NCI-H2227 (cell line): ENCODE data around the gene STOML1.

Experiments
- DNase-seq: peaks from one replicate; lab custom pipeline; 2025; ENCODE audit not compliant: unreplicated experiment; lab: John Stamatoyannopoulos, UW

Gene STOML1

GRCh38 chr15:74022706-74023470, 30.8 kb upstream of the STOML1 start:
- DNase-seq, result no peak

DNA sequence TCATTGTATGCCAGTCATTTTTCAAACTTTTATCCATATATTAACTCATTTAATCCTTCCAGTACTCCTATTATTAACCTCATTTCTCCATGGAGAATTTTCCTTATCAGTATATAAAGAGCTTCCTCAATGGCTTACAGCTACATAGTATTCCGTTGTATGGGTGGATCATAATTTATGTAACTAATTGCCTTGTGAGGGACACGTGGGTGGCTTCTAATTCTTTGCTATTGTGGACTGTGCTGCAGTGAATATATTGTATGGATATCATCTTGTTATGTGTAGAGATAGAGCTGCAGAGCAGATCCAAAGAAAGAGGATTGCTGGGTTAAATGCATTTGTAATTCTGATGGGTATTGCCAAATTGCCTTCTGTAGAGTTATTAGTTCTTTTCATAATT, 27.6 kb upstream of the STOML1 start:
- DNase-seq, result no peak

GRCh38 chr15:74013374-74013894, 21.3 kb upstream of the STOML1 start:
- DNase-seq, result no peak

DNA sequence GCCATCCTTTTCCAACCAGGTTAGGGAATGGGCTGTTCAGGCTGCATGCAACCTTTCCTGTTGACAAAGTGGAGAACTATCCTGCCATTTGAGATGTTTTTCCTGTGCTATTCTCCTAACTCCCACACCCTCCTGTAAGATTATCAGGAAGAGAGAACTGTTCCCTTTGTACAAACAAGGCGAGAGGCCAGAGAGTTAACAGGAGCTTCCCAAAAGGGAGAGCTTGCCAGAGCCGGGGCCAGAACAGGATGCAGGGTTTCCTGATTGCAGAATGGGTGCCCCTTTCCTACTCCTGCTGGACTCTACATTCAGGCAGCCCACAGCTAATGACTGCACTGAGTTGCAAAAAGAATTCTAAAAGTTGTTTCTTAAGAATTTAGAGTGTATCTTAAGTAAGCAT, 19.5 kb upstream of the STOML1 start:
- DNase-seq, result no peak

DNA sequence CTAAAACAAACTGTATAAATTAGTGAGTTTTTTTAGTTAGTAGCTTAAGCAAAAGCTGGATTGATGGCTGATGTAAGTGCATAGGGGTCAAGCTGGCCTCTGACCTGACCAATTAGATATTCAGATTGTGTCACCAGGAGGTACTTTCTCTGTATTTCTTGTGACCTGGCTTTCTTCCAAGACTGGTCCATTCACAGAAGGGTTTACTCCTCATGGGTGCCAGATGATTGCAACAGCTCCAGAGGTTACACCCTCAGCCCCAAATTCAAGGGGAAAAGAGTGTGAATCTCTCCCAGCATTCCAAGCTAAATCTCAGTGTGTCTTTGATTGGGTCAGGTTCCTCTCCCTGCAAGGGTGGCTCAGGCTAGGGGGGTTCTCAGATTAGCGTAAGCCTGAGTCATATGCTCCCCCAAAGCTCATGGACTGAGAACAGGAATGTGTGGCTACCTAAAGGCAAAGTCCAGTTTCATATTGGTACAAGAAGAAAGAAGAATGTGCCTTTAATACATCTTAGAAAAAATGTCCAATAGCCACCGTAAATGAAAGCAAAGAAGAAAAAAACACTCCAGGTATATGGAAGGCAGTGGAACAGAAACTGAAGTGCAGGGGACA, 18.9 kb upstream of the STOML1 start:
- DNase-seq, result no peak

DNA sequence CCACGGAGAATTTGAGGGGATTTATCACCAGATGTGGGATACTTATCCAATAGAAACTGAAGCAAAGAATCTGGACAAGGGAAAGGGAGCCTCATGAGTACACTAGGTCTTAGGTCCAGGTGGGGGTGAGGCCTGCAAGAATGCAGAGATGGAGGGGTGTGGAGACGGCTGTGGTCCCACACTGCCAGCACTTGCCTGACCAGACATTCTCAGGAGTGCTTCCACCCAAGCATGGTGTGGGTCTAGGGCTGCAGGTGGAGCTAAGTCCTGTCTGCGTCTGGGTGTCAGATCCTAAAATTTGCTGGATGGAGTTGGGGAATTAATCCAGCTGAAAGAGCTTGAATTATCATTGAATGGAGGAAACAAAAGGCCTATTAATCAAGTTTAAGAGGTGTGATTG, 16.8 kb upstream of the STOML1 start:
- DNase-seq, result no peak

- DNase-seq, result no peak
These were observed 15.8 kb upstream of the STOML1 start for GRCh38 chr15:74007820-74008371.

DNA sequence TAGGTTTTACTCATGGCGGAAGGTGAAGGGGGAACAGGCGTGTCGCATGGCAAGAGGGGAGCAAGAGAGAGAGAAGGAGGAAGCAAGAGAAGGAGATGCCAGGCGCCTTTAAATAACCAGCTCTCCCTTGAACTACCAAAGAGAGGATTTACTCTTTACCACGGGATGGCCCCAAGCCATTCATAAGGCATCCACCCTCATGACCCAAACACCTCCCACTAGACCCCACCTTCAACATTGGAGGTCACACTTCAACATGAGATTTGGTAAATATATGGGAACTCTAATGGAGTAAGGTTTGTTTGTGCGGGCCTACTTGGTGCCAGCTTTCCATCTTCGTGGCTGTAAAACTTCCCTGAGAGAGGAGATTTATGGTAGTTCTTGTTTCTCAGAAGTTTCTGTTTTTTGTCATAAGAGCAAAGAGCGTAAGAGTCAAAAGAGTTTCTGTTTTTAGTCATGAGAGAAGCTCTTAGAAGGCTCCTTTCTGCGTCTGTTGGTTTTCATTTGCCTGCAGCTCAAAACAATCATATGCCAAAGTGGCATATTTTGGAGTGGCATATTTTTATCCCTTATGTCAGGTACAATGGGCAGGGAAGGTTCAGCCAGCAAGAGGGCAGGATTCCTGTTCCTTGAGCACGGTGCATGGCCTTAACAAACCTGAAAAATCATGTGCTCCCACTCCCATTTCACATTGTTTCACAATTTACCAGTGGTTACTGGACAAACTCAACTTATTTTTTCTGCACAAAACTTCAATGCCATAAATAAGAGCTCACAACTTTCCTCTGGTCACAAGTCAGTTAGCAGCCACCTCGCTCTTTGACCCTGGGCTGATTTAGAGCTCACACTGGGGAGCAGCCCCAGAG, 14.9 kb upstream of the STOML1 start:
- no peak for DNase-seq

DNA sequence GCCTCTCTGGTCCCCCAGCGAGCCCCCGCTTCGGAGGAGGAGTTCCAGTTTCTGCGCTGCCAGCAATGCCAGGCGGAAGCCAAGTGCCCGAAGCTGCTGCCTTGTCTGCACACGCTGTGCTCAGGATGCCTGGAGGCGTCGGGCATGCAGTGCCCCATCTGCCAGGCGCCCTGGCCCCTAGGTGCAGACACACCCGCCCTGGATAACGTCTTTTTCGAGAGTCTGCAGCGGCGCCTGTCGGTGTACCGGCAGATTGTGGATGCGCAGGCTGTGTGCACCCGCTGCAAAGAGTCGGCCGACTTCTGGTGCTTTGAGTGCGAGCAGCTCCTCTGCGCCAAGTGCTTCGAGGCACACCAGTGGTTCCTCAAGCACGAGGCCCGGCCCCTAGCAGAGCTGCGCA, 5.9 kb upstream of the STOML1 start:
- DNase-seq, result no peak

DNA sequence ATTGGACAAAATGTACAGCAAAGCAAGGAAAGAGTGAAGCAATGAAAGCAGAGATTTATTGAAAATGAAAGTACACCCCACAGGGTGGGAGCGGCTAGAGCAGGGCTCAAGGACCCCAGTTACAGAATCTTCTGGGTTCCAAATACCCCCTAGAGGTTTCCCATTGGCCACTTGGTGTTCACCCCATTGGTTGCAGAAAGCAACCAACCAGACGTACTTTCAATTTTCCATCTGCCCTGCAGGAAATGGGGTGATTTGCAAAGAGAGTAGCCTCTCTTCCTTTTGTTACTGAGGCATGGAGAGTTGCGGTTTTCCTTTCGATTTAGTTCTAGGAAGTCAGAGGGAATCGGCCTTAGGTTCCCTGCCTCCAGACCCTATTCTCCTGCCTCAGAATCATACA, 4.8 kb upstream of the STOML1 start:
- DNase-seq, result no peak

- no peak for DNase-seq
These were observed 4.2 kb upstream of the STOML1 start for GRCh38 chr15:73996267-73996666.

DNA sequence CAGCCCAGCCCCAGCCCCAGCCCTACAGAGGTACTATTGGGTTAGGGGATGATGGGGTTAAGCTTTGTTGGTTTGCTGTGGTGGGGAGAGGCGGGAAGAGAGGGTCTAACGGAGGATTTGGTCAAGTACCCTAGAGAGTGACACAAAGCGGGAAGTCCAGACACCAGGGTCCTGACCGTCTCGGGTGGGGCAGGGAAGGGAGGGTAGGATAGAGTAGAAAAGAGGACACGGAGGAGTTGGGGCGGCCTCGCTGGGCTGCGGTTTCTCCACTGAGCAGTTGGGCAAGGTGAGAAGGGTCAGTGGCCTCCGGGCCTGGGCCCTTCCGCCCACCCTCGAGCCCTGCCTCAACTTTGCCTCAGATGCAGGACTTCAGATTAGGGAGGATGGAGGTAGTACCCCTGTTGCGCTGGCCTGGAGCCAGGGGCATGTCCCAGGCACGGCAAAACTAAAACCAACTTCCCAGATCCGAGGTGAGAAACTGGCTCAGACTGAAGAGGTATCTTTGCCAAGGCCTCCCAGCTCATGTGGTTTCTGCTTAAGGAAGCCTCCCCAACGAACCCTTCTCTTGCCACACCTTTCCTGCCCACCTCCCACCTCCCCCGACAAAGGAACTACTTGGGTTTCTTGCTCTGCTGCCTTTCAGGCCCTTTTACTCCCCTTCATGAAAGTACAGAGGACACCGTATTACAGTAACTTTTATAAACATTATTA, 3.0 kb upstream of the STOML1 start:
- no peak for DNase-seq

DNA sequence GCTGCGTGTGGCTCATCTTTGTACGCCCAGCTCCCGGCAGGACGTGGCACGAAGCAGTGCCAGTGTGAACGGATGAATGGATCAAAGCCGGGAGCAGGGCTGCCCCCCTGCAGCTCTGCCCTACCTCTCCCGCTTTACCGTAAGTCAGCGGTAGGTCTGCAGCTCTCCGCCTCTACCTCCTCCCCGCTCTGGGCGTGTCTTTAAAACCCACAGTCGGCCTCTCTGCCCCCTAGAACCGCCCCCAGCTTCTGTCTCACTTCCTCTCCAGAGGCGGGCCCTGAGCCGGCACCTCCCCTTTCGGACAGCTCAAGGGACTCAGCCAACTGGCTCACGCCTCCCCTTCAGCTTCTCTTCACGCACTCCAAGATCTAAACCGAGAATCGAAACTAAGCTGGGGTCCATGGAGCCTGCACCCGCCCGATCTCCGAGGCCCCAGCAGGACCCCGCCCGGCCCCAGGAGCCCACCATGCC, 2.4 kb upstream of the STOML1 start, which contains the start of gene PML:
Gene PML, plus strand, starts transcription at position 304 of the 471 bp plus-strand sequence. Its CDS starts 97 bp downstream, at position 401.
- peak; percentile 90 for DNase-seq

DNA sequence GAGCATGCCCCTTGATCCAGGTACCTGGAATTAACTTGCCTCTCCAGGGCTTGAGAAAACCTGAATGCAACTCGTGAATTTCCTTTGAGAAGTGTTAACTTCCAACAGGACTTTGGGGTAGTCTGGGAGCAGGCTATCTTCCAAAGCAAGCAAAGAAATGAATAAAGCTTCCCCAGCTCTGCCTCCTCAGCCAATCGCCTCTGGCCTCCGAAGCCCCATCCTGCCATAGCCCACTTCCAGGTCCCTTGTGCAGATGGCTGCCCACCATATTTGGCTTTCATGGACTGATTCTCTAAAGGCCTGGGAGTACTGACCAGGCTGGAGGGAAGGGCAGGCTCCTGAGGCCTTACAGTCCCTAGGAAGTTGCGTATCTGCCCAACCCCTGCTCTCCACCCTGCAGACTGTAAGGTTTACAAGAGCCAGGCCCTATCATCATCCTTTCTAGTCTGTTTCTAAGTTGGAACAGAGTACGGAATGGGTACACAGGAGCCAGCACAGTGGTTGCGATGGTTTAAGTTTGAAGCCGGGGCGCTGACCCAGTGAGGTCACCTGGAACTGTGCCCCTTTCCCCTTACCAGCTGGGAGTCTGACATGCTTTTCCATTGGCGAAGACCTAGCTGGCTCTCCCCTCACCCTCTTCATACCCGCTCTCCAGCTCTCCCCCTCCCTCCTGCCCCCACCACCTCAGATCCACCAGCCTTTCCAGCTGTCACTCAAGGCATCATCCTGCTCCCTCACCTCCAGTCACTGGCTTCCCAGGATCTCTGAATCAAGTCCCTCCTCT, 1.3 kb upstream of the STOML1 start:
- DNase-seq, result peak; percentile 7

DNA sequence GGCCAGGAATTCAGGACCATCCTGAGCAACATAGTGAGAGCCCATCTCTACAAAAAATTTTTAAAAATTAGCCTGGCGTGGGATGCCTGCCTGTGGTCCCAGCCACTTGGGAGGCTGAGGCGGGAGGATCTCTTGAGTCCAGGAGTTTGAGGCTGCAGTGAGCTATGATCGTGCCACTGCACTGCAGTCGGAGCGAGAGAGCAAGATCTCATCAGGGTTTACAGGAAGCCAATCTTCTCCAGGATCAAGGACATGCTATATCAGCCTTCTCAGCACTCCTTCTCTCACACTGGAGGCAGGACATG, 451 bp upstream of the STOML1 start:
- no peak for DNase-seq

DNA sequence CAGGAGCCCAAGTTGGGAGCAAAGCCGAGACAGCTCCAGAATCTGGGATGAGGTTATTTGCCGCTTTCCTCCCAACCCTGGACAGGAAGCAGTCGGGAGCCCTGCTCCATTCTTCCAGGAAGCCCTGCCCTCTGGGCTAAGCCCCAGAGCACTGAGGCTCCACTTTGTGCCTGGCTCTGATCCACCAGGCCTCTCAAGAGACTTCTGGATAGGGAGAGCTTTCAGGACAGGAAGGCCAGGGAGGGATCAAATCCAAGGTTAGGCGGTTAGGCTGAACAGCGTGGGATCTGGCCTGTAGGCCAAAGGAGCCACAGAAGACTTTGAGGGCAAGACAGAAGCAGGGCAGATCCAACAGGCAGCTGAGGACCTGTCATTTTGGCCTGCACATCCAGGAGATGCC, 835 bp downstream of the STOML1 start:
- DNase-seq, result no peak

GRCh38 chr15:73990250-73991005, 1.7 kb downstream of the STOML1 start:
- no peak for DNase-seq

- DNase-seq, result no peak
These were observed 2.9 kb downstream of the STOML1 start for GRCh38 chr15:73989001-73989798.
